ENCODE measurements around the gene SERINC3.
"Not testable (repeated sequence)": the region's sequence is repeated elsewhere in the genome, so short reads cannot be mapped to it uniquely, and the experiment has no call there.

Gene SERINC3

DNA sequence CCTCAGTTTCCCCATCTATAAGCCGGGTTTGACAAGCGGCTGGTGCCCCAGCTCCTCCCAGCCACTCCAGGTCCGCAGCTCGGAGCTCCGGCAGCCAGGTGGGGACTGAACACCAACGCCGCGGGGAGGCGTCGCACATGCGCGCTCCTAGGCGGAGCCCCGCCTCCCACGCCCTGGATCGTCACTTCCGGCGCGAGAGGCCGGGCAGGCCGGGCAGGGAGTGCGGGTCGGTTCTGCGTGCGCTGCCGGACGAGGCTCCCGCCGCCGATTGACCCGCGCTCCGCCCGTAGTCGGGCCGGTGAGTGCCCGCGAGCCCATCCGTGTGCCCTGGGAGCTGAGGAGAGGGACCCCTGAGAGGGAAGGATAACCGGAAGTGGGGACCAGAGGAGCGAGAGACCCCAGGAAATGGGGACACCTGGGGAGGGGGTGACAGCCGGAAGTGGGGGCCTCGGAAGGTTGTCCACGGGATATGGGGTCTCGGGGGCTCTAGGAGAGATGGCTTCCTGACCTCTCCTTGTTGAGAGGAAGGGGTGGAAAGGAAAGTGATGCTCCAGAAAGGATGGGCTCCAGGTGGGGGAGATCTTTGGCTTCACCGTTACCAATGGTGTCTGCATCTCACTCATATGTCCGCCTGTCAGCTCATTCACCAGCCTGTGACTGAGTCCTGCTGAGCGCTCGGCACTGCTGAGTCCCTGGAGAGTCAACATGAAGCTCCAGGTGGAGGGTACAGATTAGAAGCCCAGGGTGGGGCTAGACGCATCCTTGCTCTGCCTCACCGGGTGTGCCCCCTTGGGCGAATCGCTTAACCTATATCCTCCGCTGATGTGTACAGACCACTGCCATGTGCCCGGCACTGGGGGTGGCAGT is 45.9 kb downstream of the SERINC3 start, which contains the start of gene TTPAL:
TTPAL (plus strand) TSS at position 181 of the 867 bp plus-strand sequence. CDS start 4,126 bp downstream, outside the sequence.
- ATAC-seq (ENCODE audit: low read depth) (peak; percentile 95), DNase-seq (ENCODE audit: low spot score in 2 of 2) (peak; percentile 83 to 85)
- Mint-ChIP-seq H3K4me1 (peaks cover 21% of the 10 kb centered on the region), H3K36me3 (peaks cover 5% of the 10 kb centered on the region), H3K27me3 (peaks cover 2% of the 10 kb centered on the region), H3K4me3 (peak within 1 kb of the TSS; percentile 98), H3K27ac (peak within 1 kb of the TSS; percentile 99), H3K9me3 (no peaks in the 10 kb centered on the region)

DNA sequence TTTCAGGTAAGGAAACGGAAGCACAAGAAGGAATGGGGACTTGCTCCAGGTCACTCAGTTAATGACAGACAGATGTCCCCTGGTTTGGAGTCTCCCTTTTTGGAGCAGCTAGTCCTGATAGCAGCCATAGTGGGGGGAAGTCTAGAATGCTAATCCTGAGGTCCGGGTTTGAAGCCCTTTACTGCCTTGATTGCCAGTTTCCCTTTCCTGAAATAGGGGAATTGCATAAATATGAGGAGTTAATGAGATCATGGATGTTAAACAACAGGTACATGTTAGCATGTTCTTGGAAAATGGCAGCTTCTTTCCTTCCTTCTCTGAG is 46.5 kb downstream of the SERINC3 start:
- Mint-ChIP-seq H3K36me3 (peaks cover 2% of the 10 kb centered on the region), H3K27ac (peak overlapping the region; percentile 99), H3K4me1 (peaks cover 21% of the 10 kb centered on the region), H3K9me3 (no peaks in the 10 kb centered on the region), H3K4me3 (peak overlapping the region; percentile 98), H3K27me3 (peaks cover 2% of the 10 kb centered on the region)
- ATAC-seq (ENCODE audit: low read depth) (no peak), DNase-seq (ENCODE audit: low spot score in 2 of 2) (no peak)

DNA sequence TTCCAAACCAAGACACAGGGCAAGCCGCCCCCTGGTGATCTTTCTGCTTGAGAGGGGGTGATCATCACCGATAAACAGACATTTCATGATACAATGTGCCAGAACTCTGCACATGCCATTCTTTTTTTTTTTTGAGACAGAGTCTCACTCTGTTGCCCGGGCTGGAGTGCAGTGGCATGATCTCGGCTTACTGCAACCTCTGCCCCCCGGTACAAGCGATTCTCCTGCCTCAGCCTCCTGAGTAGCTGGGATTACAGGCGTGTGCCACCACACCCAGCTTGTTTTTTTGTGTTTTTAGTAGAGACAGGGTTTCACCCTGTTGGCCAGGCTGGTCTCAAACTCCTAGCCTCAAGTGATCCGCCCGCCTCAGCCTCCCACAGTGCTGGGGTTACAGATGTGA is 49.6 kb downstream of the SERINC3 start:
- peaks cover 19% of the 10 kb centered on the region for H3K4me1 Mint-ChIP-seq
- not testable (repeated sequence) for DNase-seq (ENCODE audit: low spot score in 2 of 2); H3K27me3 Mint-ChIP-seq; ATAC-seq (ENCODE audit: low read depth); H3K36me3 Mint-ChIP-seq; H3K9me3 Mint-ChIP-seq; H3K27ac Mint-ChIP-seq; H3K4me3 Mint-ChIP-seq

DNA sequence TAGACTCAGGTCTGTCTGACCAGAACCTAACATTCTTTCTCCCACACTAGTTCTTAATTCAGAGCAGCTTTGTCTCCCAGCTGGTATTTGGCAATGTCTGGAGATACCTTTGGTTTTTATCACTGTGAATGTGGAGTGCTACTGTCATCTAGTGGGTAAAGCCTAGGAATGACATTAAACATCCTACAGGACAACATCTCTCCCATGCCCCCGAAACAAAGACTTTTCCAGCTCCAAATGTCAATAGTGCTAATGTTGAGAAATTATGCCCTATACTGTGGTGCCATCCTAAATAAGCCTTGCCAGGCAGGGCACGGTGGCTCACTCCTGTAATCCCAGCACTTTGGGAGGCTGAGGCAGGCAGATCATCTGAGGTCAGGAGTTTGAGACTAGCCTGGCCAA is 50.4 kb downstream of the SERINC3 start:
- peaks cover 7% of the 10 kb centered on the region for H3K27me3 Mint-ChIP-seq
- H3K4me3 Mint-ChIP-seq: no peak overlapping the region
- no peaks in the 10 kb centered on the region for H3K9me3 Mint-ChIP-seq
- DNase-seq (ENCODE audit: low spot score in 2 of 2): no peak
- no peak overlapping the region for H3K27ac Mint-ChIP-seq
- no peaks in the 10 kb centered on the region for H3K36me3 Mint-ChIP-seq
- ATAC-seq (ENCODE audit: low read depth): no peak
- H3K4me1 Mint-ChIP-seq: peaks cover 11% of the 10 kb centered on the region

DNA sequence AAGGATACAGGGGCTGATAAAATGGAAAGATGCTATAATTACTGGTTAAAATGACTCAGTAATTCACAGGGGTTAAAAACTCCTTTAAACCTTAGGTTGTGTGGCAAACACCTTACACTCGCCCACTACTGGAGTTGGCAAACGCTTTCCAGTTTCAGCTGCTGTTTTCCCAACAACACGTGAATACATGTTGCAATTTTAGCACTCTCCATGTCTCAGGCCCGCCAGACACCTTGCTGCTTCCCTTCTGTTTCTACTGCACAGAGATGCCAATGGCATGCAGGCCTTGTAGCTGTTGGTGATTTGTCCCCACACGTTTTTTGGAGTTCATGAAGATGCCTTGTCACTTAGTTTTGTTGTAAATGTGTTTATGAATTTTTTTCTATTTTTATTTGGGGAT is 51.5 kb downstream of the SERINC3 start:
- Mint-ChIP-seq H3K4me1 (peaks cover 4% of the 10 kb centered on the region), H3K27me3 (peaks cover 7% of the 10 kb centered on the region), H3K9me3 (no peaks in the 10 kb centered on the region), H3K27ac (no peak overlapping the region), H3K36me3 (no peaks in the 10 kb centered on the region), H3K4me3 (no peak overlapping the region)
- ATAC-seq (ENCODE audit: low read depth) (no peak), DNase-seq (ENCODE audit: low spot score in 2 of 2) (no peak)

DNA sequence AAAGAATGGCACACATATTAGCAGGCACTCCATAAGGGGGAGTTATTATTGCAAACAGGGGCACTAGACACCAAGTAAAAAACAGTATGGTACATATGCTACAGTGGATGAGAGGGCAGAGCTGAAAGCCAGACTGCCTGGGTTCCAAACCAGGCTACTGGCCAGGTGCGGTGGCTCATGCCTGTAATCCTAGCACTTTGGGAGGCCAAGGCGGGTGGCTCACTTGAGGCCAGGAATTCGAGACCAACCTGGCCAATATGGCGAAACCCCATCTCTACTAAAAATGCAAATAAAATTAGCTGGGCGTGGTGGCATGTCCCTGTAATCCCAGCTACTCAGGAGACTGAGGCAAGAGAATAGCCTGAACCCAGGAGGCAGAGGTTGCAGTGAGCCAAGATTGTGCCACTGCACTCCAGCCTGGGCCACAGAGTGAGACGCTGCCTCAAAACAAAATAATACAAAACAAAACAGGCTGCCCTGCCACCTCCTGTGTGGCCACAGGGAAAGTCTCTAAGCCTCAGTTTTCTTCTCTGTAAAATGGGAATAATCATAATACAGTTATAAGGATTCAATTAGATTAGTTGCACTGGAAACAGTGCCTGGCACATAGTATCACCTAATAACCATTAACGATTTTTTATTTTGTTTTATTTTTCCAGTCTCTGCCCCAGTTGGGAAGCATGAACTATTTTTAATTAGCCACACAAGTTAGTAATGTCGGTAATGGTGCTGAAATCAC is 53.7 kb downstream of the SERINC3 start:
- no peaks in the 10 kb centered on the region for H3K36me3 Mint-ChIP-seq
- ATAC-seq (ENCODE audit: low read depth): no peak
- H3K4me3 Mint-ChIP-seq: no peak overlapping the region
- DNase-seq (ENCODE audit: low spot score in 2 of 2): no peak
- peaks cover 7% of the 10 kb centered on the region for H3K27me3 Mint-ChIP-seq
- no peaks in the 10 kb centered on the region for H3K9me3 Mint-ChIP-seq
- H3K4me1 Mint-ChIP-seq: no peaks in the 10 kb centered on the region
- H3K27ac Mint-ChIP-seq: no peak overlapping the region

DNA sequence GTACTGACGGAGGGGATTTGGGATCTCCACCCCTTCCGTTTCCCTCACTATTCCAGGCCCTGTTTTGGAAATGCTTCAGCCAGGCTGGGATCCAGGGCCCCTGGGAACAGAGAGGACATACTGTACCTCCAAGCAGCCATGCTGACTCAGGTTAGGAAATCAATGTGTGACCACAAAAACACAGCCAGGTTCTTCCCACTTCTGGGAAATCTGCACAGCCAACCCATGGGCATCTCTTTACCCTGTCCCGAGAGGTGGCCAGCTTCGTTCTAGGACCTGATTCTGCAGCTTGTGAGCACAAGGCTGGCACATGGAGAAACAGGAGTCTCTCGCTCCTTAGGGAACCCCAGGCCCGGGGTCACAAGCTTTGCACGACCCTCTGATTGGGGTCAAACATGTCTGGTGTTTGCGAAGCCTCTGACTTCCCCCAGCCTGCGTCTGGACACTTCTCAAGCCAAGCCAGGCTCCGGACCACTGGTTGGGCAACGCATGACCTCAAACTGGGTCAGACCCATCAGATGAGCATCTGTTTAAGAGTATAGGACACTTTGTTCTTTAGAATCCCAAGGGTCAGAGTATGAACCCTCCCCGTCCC is 54.5 kb downstream of the SERINC3 start:
- no peaks in the 10 kb centered on the region for H3K4me1 Mint-ChIP-seq
- DNase-seq (ENCODE audit: low spot score in 2 of 2): no peak
- peaks cover 6% of the 10 kb centered on the region for H3K27me3 Mint-ChIP-seq
- no peaks in the 10 kb centered on the region for H3K9me3 Mint-ChIP-seq
- no peak for ATAC-seq (ENCODE audit: low read depth)
- H3K36me3 Mint-ChIP-seq: no peaks in the 10 kb centered on the region
- no peak overlapping the region for H3K4me3 Mint-ChIP-seq
- no peak overlapping the region for H3K27ac Mint-ChIP-seq

DNA sequence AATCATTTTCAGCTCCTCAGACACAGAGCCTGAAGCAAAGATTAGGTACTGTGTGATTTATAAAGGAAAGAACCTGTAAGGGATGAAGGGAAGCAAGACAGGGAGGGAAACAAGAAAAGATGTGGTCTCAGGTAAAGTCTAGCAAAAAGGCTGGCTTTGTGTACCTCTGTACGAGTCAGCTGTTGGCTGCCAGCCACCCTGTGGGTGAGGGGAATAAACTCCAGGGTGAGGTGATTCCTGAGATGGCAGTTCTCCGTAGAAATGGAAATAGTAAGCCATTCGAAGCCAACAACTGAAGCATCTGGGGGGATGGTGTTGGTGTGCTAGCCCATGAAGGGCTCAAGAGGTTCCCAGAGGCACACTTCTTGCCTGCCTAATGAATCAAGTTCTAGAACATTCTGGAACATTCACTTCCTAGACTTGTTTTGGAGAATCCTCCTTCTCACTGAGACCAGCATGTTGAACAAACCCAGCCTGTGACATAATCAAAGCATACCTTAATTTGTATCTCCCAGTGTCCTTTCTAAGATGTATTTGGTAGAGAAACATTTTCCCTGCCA is 56.8 kb downstream of the SERINC3 start:
- H3K9me3 Mint-ChIP-seq: no peaks in the 10 kb centered on the region
- no peak for ATAC-seq (ENCODE audit: low read depth)
- no peaks in the 10 kb centered on the region for H3K4me1 Mint-ChIP-seq

DNA sequence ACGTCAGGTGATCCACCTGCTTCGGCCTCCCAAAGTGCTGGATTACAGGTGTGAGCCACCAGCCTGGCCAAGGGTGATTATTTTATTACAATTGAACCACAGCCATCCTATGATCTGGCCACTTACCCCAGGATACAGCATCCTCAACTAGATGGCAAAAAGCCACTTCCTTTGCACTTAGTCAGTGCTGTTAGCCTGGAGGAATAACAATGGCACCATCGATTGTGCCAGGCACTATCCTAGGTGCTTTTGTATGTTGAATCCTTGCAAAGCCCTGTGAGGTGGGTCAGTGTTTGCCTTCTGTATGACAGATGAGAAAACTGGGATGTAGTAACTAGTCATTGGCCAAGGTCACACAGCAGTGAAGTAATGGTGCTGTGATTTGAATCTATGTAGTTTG is 57.4 kb downstream of the SERINC3 start:
- Mint-ChIP-seq H3K9me3 (no peaks in the 10 kb centered on the region), H3K36me3 (no peaks in the 10 kb centered on the region), H3K27me3 (peaks cover 6% of the 10 kb centered on the region), H3K4me3 (no peak overlapping the region), H3K4me1 (no peaks in the 10 kb centered on the region), H3K27ac (no peak overlapping the region)
- DNase-seq (ENCODE audit: low spot score in 2 of 2) (no peak), ATAC-seq (ENCODE audit: low read depth) (no peak)

More for the DNA sequence above, 56.8 kb downstream of the SERINC3 start:
- H3K36me3 Mint-ChIP-seq: no peaks in the 10 kb centered on the region
- H3K4me3 Mint-ChIP-seq: no peak overlapping the region
- DNase-seq (ENCODE audit: low spot score in 2 of 2): no peak
- peaks cover 6% of the 10 kb centered on the region for H3K27me3 Mint-ChIP-seq
- H3K27ac Mint-ChIP-seq: no peak overlapping the region

DNA sequence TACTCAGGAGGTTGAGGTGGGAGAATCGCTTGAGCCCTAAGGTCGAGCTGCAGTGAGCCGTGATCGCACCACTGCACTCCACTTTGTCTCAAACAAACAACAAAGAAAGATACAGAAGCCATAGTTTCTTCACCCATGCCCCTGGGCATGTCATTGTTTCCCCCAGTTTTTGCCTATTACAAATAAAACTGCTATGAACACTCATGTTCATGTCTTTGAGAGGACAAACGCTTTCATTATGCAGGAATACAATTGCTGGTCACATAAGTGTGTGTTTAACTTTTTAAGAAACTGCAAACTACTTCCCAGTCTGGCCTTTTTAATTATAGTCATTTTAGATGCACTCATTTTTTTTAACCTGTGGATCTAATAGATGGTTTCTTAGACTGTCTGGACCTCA is 58.4 kb downstream of the SERINC3 start:
- Mint-ChIP-seq H3K4me3 (no peak overlapping the region), H3K27me3 (peaks cover 3% of the 10 kb centered on the region), H3K36me3 (no peaks in the 10 kb centered on the region), H3K4me1 (no peaks in the 10 kb centered on the region), H3K9me3 (no peaks in the 10 kb centered on the region), H3K27ac (no peak overlapping the region)
- no peak for DNase-seq (ENCODE audit: low spot score in 2 of 2)
- no peak for ATAC-seq (ENCODE audit: low read depth)

DNA sequence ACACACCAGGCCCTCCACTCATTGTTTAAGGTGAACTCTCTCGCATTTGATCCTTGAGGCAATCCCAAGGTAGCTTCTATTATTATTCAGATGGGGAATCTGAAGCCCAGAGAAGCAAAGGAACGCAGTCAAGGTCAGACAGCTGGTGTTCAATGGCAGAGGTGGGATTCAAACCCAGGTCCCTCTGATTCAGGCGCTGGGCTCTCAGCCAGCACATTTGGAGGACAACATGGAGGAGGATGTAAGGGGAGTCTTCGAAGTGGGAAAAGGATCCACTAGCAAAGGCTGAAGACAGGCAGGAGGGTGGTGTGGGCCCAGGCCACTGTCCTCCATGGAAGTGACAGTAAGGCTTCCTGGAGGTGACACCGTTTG is 60.1 kb downstream of the SERINC3 start:
- Mint-ChIP-seq H3K4me3 (no peak overlapping the region), H3K27ac (no peak overlapping the region), H3K9me3 (no peaks in the 10 kb centered on the region), H3K4me1 (no peaks in the 10 kb centered on the region), H3K36me3 (no peaks in the 10 kb centered on the region), H3K27me3 (no peaks in the 10 kb centered on the region)
- no peak for DNase-seq (ENCODE audit: low spot score in 2 of 2)
- ATAC-seq (ENCODE audit: low read depth): no peak

DNA sequence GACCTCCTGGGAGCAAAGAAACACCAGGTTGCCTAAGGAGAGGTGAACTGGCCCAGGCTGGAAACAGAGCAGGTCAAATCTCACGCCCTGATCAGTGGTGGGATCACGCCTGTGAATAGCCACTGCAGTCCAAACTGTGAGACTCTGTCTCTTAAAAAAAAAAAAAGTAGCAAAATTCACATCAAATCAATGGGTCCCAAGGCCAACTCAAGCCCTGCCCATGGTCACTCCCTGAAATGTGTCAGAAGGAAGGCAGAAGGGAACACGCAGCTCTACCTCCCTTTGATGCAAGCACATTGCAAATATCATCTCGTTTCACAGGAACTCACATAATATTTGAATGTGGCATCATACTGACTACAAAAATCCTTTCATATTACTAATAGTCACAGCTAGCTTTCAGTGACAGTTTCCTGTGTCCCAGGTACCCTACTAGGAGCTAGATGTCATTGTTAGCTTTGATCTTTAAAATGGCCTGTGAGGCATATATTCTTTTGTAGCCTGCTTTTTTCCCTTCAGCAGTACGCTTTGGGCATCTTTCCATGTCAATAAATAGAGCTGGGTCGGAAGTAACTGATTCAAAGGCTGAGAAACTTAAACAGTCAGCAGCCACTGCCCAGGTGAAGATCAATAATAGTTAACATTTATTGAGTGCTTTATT is 60.6 kb downstream of the SERINC3 start:
- no peaks in the 10 kb centered on the region for H3K4me1 Mint-ChIP-seq
- no peak overlapping the region for H3K4me3 Mint-ChIP-seq
- no peaks in the 10 kb centered on the region for H3K27me3 Mint-ChIP-seq
- DNase-seq (ENCODE audit: low spot score in 2 of 2) (no peak), ATAC-seq (ENCODE audit: low read depth) (no peak)
- H3K27ac Mint-ChIP-seq: no peak overlapping the region
- no peaks in the 10 kb centered on the region for H3K36me3 Mint-ChIP-seq
- no peaks in the 10 kb centered on the region for H3K9me3 Mint-ChIP-seq

DNA sequence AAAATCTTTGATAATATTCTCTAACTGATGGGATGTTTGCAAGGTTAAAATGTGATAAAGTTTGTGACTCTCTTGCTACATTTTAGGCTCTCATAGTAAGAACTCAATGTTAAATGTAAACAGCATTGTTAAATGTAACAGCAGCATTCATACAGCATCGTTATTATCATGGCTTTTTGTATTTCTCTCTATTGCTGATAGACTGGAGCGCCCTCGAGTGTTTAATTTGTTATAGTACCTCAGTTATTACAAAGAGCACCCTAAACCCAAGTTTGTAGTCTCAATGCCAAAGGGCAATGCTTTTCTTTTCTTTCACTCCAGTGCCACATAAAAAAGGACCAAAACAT is 61.1 kb downstream of the SERINC3 start:
- Mint-ChIP-seq H3K27me3 (no peaks in the 10 kb centered on the region), H3K4me3 (no peak overlapping the region)
- no peak for DNase-seq (ENCODE audit: low spot score in 2 of 2)

DNA sequence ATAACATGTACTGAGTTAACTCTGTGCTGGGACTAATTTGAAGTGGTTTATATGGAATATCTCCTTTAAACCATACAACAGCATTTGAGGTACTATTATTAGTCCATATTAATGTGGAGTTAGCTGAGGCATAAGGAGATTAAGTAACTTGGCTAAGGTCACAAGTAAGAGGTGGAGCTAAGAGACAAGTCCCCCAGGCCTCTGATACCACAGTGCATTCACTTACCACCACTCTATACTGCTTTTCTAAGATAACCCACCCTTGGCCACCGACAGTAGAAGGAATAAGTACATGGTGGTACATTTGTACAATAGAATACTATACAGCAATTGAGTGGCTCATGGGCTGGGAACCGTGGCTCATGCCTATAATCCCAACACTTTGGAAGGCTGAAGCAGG is 62.6 kb downstream of the SERINC3 start:
- no peaks in the 10 kb centered on the region for H3K27me3 Mint-ChIP-seq
- no peak for ATAC-seq (ENCODE audit: low read depth)
- H3K27ac Mint-ChIP-seq: no peak overlapping the region

More for the DNA sequence above, 61.1 kb downstream of the SERINC3 start:
- H3K36me3 Mint-ChIP-seq: no peaks in the 10 kb centered on the region
- ATAC-seq (ENCODE audit: low read depth): no peak
- H3K9me3 Mint-ChIP-seq: no peaks in the 10 kb centered on the region
- H3K27ac Mint-ChIP-seq: no peak overlapping the region
- H3K4me1 Mint-ChIP-seq: no peaks in the 10 kb centered on the region

More for the DNA sequence above, 62.6 kb downstream of the SERINC3 start:
- Mint-ChIP-seq H3K4me1 (no peaks in the 10 kb centered on the region), H3K4me3 (no peak overlapping the region), H3K36me3 (no peaks in the 10 kb centered on the region), H3K9me3 (no peaks in the 10 kb centered on the region)
- no peak for DNase-seq (ENCODE audit: low spot score in 2 of 2)
